NCI-H2081 treated with DMSO at 0.1 percent for 48 hours (cell line): ENCODE data around the gene FGF6.

Experiments
- DNase-seq: peaks from one replicate; lab custom pipeline; 2025; lab: John Stamatoyannopoulos, UW

The FGF6 gene

GRCh38 chr12:4447151-4447550 lies 1.5 kb upstream of the FGF6 start:
- DNase-seq = no peak

- no peak for DNase-seq
Measured at GRCh38 chr12:4446335-4446734, 720 bp upstream of the FGF6 start.

- no peak for DNase-seq
Measured at GRCh38 chr12:4444031-4444430, 1.6 kb downstream of the FGF6 start.

- no peak for DNase-seq
Measured at GRCh38 chr12:4443616-4444015, 2.0 kb downstream of the FGF6 start.

DNA sequence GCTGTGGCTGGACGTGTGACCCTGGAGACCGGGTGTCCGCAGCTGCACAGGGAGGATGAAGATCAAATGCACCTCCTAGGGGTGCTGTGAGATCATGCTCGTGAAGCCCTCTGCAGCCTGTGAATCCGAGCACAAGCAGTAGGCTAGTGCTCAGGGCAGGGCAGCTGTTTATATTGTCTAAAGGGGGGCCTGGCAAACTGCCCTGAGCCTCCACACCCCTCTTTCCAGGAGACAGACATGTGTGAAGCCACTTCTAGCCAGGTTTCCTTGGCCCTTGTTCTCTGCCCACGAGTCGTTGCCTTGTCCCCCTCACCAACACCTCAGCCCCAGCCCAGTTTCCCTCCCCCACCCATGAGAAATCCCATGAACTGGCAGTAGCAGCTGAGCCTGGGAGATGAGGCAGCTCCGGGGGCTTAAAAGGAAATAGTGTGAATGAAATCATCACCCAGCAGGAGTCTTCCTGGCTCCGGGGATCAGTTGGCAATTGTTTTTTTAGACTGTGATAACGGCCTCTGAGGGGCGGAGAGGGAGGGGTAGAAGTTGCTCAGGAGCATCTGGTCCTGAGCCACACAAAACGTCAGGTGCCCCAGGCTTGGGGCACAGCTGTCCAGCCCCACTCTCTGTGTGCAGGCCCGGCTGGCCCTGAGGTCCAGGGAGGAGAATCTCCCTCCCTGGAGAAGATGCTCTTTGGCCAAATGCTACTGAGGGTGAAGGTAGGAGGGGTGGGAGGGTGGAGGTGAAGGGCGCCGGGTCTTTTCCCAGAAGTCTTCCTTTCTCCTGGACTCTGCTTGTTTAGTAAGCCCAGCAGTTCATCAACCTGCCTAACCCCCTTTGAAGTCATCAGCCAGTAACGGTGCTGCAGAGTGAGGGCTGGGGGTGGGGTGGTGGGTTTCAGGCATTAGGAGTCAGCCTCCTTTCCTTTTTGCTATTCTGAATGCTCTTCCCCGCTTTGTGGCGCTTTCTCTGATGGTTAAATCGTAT lies 4.0 kb downstream of the FGF6 start:
- peak; percentile 42 for DNase-seq

- no peak for DNase-seq
Measured at GRCh38 chr12:4440187-4440941, 5.3 kb downstream of the FGF6 start.

DNA sequence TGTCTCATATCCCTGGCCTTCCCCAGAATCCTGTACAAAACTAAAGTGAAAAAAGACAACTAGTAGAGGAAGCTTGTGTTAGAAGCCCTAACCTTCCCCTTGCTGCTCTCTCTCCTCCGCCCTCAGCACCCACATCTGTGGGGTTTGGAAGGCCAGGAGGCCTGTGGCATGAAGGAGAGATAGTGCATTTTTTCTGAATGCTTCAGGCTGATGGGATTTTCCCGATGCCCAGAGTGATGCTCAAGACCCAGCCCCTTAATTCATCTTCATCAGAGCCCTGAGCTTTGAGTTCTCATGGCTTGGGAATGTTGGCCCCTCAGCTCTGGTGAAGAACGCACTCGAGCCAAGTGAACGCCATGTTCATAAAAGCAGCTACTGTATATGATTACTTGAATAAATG lies 5.9 kb downstream of the FGF6 start:
- no peak for DNase-seq

GRCh38 chr12:4438834-4439596 lies 6.6 kb downstream of the FGF6 start:
- no peak for DNase-seq

GRCh38 chr12:4435537-4435936 lies 10.1 kb downstream of the FGF6 start:
- DNase-seq = no peak

- no peak for DNase-seq
Measured at GRCh38 chr12:4434706-4435425, 10.7 kb downstream of the FGF6 start.

DNA sequence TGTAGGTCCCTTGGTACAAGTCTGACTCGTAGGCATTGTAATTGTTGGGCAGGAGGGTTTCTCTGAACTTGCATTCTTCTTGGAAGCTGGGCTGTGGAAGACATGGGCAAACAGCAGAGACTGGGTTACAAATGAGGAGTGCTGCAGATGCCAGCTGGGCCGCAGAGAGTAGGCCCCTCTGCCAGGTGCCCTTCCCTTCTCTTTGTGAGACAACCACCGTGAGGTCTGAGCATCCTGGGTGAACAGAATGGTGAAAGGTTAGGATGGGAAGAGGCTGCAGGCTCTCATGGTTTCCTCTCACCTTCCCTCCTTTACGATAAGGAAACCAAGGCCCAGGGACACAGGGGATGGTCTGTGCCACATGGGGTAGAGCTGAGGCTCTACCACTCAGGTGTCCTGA lies 11.3 kb downstream of the FGF6 start:
- no peak for DNase-seq

DNA sequence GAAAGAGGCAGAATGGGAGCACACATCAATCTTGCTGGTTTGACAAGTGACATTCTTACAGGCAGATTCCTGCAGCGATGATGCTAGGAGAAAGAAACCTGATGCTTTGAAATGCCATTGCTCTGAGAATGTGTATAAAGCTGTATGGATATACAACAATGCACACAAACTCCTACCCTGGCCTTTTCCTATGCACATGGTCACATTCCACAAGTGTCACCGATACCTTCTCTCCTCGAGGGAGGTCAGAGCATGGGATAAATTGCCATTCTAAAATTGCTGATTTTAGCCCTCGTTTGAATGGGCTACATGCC lies 11.9 kb downstream of the FGF6 start:
- DNase-seq = no peak

- DNase-seq = no peak
Measured at GRCh38 chr12:4432878-4433744, 12.5 kb downstream of the FGF6 start.

DNA sequence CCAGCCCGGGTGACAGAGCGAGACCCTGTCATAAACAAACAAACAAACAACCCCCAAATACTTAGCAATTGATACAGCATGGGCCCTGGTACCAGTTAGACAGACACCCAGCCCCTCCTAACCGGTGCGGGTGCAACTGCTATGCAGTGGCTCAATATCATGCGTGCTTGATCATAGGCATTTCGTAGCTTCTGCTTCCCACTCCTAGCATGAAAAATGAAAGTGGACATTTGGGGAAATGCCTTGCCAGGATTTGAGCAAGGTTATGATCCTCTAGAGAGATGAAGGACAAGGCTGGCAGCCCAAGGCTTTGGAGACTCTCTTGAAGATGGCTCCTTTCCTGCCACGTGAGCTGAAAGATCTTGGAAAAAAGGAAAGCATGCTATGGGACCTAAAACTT lies 13.7 kb downstream of the FGF6 start:
- DNase-seq = no peak

- no peak for DNase-seq
Measured at GRCh38 chr12:4431436-4431835, 14.2 kb downstream of the FGF6 start.

- DNase-seq = no peak
Measured at GRCh38 chr12:4424422-4424821, 21.2 kb downstream of the FGF6 start.

- no peak for DNase-seq
Measured at GRCh38 chr12:4423528-4424195, 22.0 kb downstream of the FGF6 start.

GRCh38 chr12:4422985-4423384 lies 22.6 kb downstream of the FGF6 start:
- DNase-seq = no peak

GRCh38 chr12:4421590-4422031 lies 24.0 kb downstream of the FGF6 start:
- DNase-seq = no peak

GRCh38 chr12:4420138-4420670 lies 25.4 kb downstream of the FGF6 start:
- DNase-seq = no peak
